CD4-positive, alpha-beta T cell treated with Interleukin-10 for 1 hour (primary cell): ENCODE results near the gene SMARCAL1.

Source experiments
- DNase-seq: peaks from one replicate; pipeline ENCODE4 v3.0.0-alpha.2; 2020

The SMARCAL1 gene

DNA sequence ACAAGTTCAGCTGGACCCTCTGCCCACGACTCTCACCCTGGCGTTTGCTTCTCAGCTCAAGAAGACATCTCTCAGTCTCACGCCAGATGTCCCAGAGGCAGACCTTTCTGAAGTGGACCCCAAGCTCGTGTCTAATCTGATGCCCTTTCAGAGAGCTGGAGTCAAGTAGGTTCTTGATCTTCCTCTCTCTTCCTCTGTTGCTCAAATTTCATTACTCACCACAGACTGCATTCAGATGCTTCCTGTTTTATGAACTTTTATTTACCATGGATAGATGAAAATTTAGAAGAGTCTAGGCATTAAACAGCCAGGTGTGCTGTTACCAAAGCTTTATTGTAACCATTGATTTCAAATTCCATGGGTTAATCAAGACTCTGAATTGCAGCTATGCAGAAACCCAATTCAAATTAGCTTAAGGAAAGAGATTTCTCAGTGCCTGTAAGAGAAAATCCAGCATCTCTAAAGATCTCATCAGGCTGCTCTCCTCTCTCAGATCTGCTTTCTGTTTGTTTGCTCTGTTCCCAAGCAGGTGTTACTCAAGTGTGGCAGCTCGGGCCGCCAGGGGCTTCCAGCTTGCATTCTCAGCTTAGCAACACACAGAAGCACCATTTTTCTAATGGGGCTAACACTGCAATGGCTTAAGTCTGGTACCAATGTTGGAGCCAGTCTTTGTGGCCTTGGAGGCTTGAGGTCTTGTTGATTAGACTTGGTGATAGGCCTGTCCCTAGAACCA, 16.5 kb downstream of the SMARCAL1 start:
- DNase-seq, result no peak

DNA sequence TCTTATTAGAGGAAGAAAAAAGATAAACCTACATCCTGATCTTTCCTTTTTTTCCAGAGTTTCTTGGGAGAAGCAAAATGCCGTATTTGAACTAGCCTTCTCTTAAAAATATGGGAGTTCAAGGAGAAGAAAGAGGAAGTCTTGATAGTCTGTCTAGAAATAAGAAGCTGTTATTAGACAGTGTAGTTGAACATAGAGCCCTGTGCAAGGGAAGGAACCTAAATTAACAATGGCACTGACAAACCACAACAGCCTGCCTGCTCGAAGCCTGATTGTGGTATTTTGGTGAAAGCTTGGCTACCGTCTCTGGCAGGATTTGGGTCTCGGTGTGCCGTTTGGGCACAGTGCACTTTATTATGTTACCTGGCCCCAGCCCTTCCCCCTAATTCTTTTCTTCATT, 17.1 kb downstream of the SMARCAL1 start:
- no peak for DNase-seq

DNA sequence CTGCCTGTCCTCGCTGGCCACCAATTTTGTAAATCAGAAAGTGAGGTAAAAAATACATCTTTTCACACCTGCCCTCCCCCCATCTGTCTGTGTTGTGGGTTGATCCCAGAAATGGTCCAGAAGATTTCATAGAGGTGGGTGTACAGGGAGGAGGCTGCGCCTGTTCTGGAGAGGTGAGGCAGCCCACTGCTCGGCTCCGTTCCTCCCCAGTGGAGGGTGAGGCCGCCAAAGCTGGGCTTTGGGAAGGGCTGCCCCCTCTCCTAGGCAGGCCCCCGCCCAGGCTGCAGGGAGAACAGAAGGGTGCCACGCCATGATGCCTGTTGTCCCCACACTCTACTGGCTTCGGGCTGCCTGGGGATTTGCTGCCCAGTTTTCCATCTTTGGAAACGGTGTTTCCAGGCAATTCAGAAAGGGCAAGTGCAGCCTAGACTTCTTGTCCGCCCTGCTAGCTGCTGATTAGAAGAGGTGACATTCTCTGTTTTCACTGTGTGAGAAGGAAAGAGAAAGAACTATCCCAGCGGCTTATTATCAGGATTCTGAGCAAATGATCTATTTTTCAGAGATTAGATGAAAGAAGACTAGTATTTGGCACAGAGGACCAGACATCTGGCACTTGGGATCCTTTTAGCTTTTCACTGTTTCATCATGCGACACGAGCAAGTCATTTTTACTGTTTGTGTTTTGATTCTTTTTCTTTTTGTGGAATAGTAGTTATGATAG, 18.7 kb downstream of the SMARCAL1 start:
- no peak for DNase-seq

DNA sequence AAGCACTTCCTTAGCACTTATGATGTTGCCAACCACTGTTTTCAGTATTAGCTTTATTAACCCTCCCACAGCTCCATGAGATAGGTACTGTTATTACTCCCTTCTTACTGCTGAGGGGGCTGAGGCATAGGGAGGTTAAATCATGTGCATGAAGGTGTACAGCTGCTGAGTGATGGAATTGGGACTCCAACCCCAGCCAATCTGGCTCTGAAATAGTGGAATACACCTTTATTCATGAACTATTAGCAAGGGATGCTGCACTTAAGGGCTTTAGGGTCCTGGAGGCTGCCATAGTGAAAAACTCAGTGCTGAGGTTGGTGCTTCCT, 19.2 kb downstream of the SMARCAL1 start:
- DNase-seq, result no peak

DNA sequence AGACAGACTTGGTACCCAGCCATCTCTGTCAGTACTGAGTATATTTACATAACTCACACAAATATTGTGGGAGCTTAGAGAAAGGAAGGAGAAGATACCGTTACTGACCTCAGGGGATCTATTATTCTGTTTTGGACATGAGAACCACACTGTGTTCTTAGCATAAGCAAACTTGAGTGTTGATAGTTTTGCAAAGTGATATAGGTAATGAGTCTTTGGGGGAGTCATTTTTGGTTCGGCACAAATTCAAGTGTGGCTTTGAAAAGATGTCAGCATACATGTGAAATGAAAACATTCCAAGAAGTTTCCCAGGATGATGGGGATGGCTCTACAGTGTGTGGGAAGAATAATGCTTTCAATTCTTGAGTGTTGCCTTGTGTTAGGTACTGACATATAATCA, 24.1 kb downstream of the SMARCAL1 start:
- DNase-seq, result no peak

DNA sequence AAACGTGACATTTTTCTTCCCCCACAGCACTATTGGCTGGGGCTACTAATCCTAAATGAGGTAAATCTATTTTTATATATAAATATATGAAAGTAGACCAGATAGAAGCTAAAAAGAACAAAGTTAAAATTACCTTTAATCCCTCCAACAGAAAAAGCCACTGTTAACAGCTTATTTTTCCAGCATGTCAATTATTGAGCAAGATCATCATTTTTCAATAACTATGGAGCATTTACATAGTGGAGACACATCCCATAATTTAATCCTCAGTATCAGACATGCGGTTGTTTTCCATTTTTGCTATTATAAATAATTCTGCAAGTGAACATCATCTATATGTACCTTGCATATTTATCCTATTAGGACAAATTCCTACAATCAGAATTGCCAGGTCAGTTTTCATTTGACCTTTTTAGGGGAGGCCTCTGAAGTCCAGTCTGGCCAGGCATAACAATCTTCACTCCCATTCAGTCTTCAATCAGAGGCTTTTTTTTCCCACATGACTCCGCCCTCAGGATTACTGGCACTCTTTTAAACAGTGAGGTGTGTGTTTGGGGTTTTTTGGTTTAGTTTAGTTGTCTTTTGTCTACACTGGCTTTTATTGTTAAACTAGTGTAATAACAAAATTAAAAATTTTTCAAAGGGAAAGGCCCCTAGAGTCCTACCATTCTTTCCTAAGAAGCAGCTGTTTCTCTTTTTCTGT, 29.2 kb downstream of the SMARCAL1 start:
- no peak for DNase-seq

DNA sequence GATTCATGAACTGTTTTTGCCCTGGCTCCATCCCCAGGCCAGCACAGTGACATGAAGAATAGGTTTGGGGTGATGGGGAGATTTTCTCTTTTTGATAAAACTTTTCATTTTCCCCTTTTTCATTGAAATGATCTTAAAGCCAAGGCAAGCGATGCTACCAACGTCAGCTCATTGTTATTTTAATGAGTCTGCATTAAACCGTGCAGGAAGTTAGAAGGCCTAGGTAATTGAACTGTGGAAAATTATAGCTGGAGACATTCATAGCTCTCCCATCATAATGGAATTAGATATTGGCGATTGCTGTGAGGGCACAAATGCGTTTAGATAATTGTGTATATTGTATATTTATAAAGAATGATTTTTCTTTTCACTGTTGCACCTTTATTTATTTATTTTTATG, 33.2 kb downstream of the SMARCAL1 start:
- DNase-seq, result no peak

DNA sequence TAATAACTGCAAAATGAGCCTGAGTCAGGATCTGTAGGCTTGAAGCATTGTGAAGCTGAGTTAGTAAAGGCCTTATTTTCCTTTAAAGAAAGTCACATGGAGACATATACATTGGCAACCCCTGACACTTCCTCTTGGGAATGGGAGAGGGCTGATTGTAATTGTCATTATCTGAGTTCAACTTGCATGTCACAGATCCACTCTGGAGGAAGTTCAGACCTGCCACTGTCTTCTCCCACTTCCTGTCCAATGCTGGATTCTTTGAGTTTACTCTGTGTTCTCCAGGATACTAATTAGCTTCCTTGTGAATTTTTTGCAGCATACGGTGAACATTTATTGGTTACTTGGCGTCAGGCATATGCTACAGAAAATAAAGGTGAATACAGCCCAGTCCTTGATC, 34.1 kb downstream of the SMARCAL1 start:
- no peak for DNase-seq

DNA sequence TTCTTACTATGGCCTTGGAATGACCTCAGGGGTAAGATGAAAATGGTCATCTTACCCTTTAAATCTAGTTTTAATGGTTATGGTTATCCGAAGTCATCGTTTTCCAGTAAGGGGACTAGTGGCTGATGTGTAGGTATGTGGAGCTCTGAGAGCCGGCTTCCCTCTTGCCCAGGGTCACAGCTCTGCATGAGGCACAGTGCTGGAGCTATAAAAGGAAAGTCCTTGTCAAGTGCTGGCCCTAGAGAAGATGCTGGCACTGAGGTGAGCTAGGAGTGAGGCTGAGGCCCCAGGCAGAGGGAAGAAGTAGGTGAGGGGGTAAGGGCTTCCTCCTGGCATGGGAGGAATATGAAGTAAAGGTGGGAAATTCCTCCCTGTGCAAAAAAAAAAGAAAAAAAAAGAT, 35.0 kb downstream of the SMARCAL1 start:
- DNase-seq, result no peak

DNA sequence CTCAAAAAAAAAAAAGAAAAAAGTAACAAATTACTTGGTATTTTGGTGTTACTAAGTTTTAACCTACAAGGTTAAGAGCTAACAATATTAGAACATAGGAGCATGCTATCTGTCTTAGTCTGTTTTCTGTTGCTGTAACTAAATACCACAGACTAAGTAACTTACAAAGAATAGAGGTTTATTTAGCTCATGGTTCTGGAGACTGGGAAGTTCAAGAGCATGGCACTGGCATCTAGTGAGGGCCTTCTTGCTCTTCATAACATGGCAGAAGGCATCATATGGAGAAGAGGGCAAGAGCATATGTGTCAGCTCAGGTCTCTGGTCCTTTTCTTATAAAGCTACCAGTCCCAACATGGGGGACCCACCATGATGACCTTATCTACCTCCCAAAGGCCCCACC, 36.5 kb downstream of the SMARCAL1 start:
- no peak for DNase-seq

DNA sequence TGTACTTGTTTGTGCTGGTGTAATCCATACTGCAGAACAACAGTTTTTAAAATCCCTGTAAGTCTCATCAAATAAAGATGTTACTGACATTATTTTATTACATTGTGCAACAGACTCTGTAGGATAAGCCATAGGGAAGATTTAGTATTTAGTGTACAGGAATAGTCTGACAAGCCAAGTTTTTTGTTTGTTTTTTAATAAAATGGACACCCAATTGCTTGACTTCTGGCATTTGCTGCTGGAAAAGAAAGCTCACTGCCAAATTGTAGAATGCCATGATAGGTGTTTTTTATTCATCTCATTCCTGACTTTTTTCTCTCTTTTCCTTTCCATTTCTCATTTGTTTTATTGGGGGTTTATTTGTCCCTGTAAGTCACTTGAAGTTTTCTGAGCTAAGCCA, 38.1 kb downstream of the SMARCAL1 start:
- no peak for DNase-seq

DNA sequence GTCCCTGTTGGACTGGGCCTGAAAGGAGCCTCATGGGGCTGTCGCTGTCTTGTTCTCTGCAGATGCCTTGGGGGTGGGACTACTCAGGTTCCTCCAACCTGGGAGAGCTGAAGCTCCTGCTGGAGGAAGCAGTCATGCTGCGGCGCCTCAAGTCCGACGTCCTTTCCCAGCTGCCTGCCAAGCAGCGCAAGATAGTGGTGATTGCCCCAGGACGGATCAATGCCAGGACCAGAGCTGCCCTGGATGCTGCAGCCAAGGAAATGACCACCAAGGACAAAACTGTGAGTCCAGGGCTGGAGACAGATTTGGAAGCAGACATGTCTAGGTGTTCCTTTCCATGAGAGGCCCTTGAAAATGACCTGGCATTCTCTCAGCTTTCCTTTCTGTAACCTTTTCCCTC, 38.5 kb downstream of the SMARCAL1 start:
- DNase-seq, result no peak

DNA sequence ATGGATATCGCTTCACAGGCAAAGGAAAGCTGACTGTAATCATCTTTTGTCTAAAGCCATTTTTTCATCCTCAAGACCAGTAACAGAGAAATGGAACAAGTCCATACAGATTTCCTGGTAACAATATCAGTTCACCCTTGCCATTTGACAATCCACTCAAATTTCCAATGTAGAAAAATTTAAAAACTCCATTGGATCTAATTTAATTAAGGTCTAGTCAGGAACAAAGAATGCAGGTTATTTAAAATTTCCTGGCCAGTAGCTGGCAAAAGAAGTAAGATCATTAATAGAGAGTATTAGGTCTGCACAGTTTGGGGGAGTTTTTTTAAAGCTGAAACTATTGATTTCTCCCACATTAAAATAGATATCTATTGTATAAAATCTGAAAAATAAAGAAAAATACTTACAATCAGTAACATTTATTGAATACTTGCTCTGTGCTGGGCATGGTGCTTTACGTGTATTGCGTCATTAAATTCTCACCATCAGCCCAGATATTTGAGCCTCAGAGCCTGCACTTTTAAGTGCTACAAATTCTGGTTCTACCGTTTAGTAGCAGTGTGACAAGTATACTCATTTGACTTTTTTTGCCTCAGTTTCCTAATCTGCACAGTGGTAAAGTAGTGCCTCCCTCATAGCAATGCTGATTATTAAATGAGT, 41.8 kb downstream of the SMARCAL1 start:
- DNase-seq, result no peak

DNA sequence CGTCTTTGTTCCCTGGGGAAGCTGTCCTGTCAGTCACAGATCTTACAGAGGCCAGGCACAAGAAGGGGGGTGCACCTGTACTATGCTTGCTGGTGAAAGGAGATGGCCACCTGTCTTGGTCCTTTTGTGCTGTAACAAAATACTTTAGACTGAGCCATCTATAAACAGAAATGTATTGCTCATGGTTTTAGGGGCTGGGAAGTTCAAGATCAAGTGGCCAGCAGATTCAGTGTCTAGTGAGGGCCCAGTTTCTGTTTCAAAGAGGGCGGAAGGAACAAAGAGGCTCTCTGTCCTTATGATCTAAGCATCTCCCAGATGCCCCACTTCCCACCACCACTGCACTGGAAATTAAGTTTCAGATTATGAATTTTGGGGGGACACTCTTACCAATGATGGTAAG, 50.9 kb downstream of the SMARCAL1 start:
- DNase-seq, result no peak

DNA sequence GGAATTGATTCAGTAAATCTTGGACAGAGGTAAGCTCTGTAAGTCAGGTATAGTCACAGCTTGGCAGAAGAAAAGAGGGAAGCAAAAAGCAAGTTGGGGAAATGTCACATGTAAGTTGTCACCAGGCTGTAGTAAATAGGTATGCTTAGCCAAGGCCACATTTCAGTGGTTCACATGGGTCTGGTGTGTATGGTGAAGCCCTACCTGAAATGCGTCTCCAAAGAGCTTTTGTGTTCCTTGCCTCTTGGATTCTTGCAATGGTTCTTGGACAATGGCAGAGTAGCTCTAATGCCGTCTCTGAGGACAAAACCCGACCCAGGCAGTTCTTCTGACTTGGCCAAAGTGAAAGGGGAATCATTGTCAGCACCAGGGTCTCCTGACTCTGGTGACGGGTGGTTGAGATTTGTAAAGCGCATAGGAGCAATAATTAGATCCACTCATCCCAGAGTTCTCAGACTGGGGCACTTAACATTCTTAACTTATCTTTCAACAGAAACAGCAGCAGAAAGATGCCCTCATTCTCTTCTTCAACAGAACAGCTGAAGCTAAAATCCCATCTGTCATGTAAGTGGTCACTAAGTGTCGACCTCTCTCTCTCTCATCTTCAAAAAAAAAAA, 51.9 kb downstream of the SMARCAL1 start:
- DNase-seq, result no peak

DNA sequence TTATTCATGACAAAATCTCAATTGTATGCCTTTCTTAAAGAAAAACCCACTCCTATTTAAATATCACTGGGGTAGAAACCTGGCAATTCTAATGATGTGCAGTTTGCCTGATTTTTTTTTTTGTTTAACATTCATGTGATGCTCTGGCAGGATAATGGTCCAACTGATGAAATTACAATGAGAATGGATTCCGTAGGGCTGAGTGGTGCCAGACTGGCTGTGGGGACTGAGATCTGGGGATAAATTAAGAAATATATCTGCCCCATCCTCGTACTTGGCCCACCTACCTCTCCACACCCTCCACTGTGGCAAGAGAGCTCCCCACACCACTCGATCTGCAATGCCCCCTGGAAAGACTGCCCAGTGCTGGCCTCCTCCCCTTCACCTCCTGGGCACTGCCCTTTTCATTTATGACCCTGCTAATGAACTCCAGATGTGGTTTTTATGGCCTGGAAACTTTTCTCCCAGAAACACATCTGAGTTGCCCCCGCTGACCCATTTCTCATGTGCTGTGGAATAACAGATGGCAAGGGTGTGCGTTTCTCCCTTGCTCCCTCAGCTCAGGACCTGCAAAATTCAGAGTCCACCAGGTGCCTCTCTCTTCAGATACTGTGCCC, 53.4 kb downstream of the SMARCAL1 start:
- no peak for DNase-seq

DNA sequence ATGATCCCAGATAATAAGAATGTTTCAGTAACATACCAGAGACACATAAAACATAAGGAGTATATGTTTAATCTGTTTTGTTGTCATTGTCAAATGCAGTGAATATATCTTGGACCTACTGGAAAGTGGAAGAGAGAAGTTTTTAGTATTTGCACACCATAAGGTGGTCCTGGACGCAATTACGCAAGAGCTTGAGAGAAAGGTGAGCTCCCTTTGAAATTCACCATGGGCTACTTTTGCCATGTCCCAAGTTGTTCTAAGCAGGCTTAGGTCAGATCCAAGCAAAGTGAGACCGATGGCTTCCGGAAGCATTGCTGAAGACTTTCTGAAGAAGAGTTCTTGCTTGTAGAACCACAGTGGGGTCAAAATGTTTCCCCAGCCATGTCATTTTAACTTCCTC, 55.6 kb downstream of the SMARCAL1 start:
- no peak for DNase-seq

DNA sequence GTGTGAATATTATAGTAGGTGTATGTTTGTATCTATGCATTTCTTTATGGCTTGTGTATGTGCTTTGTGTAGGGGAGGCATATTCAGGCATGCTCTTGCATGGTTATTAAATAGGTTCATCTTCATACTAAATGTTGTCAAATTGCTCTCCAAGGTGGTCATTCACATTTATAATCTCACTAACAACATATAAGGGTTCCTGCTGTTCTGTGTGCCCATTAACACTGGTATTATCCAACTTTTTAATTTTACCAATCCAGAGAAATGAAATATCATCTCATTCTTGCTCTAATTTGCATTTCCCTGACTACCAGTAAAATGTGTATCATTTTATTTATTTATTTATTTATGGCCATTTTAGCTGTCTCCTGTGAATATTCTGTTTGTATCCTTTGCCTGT, 57.4 kb downstream of the SMARCAL1 start:
- no peak for DNase-seq

DNA sequence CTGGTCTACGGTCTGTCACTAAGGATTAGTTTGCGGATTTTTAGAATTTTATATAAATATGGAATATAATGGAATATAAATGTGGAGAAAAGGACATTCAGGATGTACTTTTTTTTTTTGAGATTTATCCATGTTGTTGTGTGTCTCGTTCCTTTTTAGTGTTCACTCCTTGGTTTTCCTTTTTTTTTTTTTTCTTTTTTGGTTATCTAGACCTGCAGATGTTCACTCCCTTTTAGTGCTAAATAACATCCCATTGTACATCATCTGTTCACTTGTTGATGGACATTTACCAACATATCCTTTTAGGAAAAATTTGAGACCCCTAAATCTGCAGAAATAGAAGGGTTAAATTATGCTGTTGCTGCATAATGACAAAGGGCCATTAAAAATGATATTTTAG, 60.9 kb downstream of the SMARCAL1 start:
- DNase-seq, result no peak

DNA sequence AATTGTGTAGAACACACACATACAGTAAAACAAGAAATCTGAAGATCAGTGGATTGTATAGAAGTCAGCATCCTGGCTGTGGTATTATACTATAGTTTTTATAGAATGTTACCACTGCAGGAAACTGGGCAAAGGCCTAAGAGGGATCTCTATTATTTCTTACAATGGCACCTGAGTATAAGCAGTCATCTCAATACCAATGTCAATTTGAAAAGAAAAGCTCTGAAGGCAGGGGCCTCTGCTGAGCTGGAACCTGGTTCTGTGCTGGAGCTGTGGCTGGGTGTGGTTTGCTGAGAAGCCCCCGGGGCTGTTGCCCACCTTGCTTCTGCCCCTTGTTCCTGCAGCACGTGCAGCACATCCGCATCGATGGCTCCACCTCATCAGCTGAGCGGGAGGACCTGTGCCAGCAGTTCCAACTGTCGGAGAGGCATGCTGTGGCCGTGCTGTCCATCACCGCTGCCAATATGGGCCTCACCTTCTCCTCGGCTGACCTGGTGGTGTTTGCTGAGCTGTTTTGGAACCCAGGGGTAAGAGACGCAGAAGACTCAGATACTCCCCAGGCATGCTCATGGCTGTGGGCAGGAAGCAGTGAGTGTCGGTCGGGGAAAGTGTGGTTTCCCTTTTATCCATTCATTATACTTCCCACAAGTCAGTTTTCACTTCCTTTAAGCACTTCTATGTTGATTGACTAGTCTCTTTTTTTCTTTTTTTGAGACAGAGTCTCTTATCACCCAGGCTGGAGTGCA, 62.8 kb downstream of the SMARCAL1 start:
- DNase-seq, result no peak

DNA sequence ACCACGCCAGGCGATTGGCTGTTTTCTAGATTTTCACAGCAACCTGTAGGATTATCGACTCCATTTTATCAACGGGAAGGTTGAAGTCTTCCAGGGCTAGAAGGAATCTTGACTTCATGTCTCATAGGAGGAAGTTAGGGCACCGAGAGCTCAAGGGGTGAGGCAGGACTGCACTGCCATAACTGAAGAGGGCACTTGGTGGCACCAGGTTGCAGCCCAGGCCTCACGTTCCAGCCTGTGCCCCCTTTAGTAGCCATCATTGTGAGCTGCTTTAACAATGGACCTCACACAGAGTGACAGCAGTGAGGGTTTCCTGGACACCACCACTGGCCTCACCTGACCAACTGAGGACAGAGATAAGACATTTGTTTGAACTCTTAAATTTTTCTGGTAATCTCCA, 63.5 kb downstream of the SMARCAL1 start:
- no peak for DNase-seq
